ENCODE results near the gene PRSS36. TPM values are rescaled to one million over a fixed set of nuclear protein-coding genes. Genes with fewer than 3 reads are reported as not detected.

PRSS36 gene
- total RNA-seq, 4 donors from 2014 or later = 2.6 to 11.3 (median 8.3) TPM

GRCh38 chr16:31181102-31181830, 31.4 kb upstream of the PRSS36 start:
- TF ChIP-seq CTCF (IDR thresholded peaks at IDR 0.05; ENCODE audit: low read depth) = no peak

GRCh38 chr16:31179747-31180459, 30.0 kb upstream of the PRSS36 start, which contains the start of gene FUS:
FUS (plus strand) TSS chr16:31180139; CDS start chr16:31180215, 76 bp downstream.
- TF ChIP-seq CTCF (IDR thresholded peaks at IDR 0.05; ENCODE audit: low read depth) = no peak

- TF ChIP-seq CTCF (IDR thresholded peaks at IDR 0.05; ENCODE audit: low read depth) = no peak
These were observed 29.4 kb upstream of the PRSS36 start for GRCh38 chr16:31179219-31179746.

GRCh38 chr16:31177136-31177535, 27.3 kb upstream of the PRSS36 start:
- no peak for TF ChIP-seq CTCF (IDR thresholded peaks at IDR 0.05; ENCODE audit: low read depth)

- no peak for TF ChIP-seq CTCF (IDR thresholded peaks at IDR 0.05; ENCODE audit: low read depth)
These were observed 19.0 kb upstream of the PRSS36 start for GRCh38 chr16:31168848-31169247.

GRCh38 chr16:31167315-31167714, 17.4 kb upstream of the PRSS36 start:
- TF ChIP-seq CTCF (IDR thresholded peaks at IDR 0.05; ENCODE audit: low read depth) = no peak

GRCh38 chr16:31157136-31157535, 7.3 kb upstream of the PRSS36 start:
- TF ChIP-seq CTCF (IDR thresholded peaks at IDR 0.05; ENCODE audit: low read depth) = no peak
